Endodermal cell (in vitro differentiated cells): Measurements from ENCODE around the gene SLC39A3. TPM values are rescaled to one million over a fixed set of nuclear protein-coding genes. Genes with fewer than 3 reads are reported as not detected.

Experiments used
- DNase-seq: peaks from one replicate; pipeline ENCODE4 v3.0.0-alpha.2; 2017
- H3K27ac ChIP-seq: 2 replicates; pipeline ENCODE4 v1.5.1; 2013; ENCODE audit warnings: mild to moderate bottlenecking, low read depth, low read length, moderate library complexity
- H3K27me3 ChIP-seq: 2 replicates; pipeline ENCODE4 v1.6.1; 2013; ENCODE audit warnings: mild to moderate bottlenecking, low read length, moderate library complexity; ENCODE audit not compliant: insufficient read depth, control insufficient read depth, poor library complexity, severe bottlenecking
- H3K36me3 ChIP-seq: 2 replicates; pipeline ENCODE4 v1.7.0; 2013; ENCODE audit warnings: mild to moderate bottlenecking, low read length, moderate library complexity; ENCODE audit not compliant: control insufficient read depth, insufficient read depth
- H3K4me1 ChIP-seq: one replicate; pipeline ENCODE4 v1.7.0; 2013; ENCODE audit warnings: low read length; ENCODE audit not compliant: control insufficient read depth, insufficient read depth
- H3K4me3 ChIP-seq: 2 replicates; pipeline ENCODE4 v1.5.1; 2013; ENCODE audit warnings: mild to moderate bottlenecking, low read length, moderate library complexity
- H3K9ac ChIP-seq: 2 replicates; pipeline ENCODE4 v1.6.1; 2013; ENCODE audit warnings: mild to moderate bottlenecking, low read length, moderate library complexity; ENCODE audit not compliant: poor library complexity, severe bottlenecking; ENCODE audit errors: extremely low read depth
- H3K9me3 ChIP-seq: 2 replicates; pipeline ENCODE4 v1.6.1; 2013; ENCODE audit warnings: mild to moderate bottlenecking, low read length, moderate library complexity; ENCODE audit not compliant: control insufficient read depth
- H3K27ac Mint-ChIP-seq: 2 replicates; pipeline ENCODE4 v1.8.0; 2020; ENCODE audit warnings: mixed read lengths
- H3K27me3 Mint-ChIP-seq: 2 replicates; pipeline ENCODE4 v1.8.0; 2021; ENCODE audit warnings: mild to moderate bottlenecking, mixed read lengths; ENCODE audit not compliant: insufficient read depth
- H3K36me3 Mint-ChIP-seq: 2 replicates; pipeline ENCODE4 v1.8.0; 2020; ENCODE audit warnings: low read depth, mixed read lengths
- H3K4me1 Mint-ChIP-seq: 2 replicates; pipeline ENCODE4 v1.8.0; 2020; ENCODE audit warnings: mixed read lengths
- H3K4me3 Mint-ChIP-seq: 2 replicates; pipeline ENCODE4 v1.8.0; 2020; ENCODE audit warnings: mild to moderate bottlenecking, moderate library complexity, mixed read lengths
- H3K9me3 Mint-ChIP-seq: 2 replicates; pipeline ENCODE4 v1.8.0; 2020; ENCODE audit warnings: mild to moderate bottlenecking, mixed read lengths
- WGBS, 2 experiments: methylation state at CpG; one replicate each; pipeline versions ENCODE4 v1.1.5 to v1.1.7; 2013; ENCODE audit warnings: missing lambda C conversion rate in 2 of 2, mixed read lengths in 1 of 2; ENCODE audit not compliant: insufficient coverage in 1 of 2, insufficient read length in 1 of 2; 5-methylcytosine and 5-hydroxymethylcytosine counted together
- total RNA-seq, 2 donors: library from RNA; stranded (reverse); fragmentation: NEBNext Ultra II Directional in 1 of 2; extraction: Animal tissue kit (Norgen Biotek cat#: 25700) in 1 of 2; gene quantifications; 2 replicates in 1 of 2; 3 replicates in 1 of 2; pipeline ENCODE4 v1.2.1, GENCODE V29; 2021
- TF ChIP-seq, protein P1 (sequence below): fragments of 200-600 bp; sonication (generic); conservative IDR thresholded peaks from 2 replicates; pipeline ENCODE4 v1.5.0; 2021; ENCODE audit warnings: antibody characterized with exemption, mild to moderate bottlenecking

SLC39A3 gene
- total RNA-seq, 2 donors from 2014 or later: 25.3 to 28.6 TPM

GRCh38 chr19:2711875-2712205, 28.0 kb downstream of the SLC39A3 start:
- TF ChIP-seq, protein P1, sequence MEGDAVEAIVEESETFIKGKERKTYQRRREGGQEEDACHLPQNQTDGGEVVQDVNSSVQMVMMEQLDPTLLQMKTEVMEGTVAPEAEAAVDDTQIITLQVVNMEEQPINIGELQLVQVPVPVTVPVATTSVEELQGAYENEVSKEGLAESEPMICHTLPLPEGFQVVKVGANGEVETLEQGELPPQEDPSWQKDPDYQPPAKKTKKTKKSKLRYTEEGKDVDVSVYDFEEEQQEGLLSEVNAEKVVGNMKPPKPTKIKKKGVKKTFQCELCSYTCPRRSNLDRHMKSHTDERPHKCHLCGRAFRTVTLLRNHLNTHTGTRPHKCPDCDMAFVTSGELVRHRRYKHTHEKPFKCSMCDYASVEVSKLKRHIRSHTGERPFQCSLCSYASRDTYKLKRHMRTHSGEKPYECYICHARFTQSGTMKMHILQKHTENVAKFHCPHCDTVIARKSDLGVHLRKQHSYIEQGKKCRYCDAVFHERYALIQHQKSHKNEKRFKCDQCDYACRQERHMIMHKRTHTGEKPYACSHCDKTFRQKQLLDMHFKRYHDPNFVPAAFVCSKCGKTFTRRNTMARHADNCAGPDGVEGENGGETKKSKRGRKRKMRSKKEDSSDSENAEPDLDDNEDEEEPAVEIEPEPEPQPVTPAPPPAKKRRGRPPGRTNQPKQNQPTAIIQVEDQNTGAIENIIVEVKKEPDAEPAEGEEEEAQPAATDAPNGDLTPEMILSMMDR: no peak
- WGBS, 2 experiments: 68 to 89% methylated on average over 5 of the region's 5 CpGs
- Histone ChIP-seq H3K9me3 (peaks cover 7% of the 10 kb centered on the region), H3K4me3 (no peak overlapping the region), H3K9ac (no peak overlapping the region), H3K36me3 (no peaks in the 10 kb centered on the region), H3K27me3 (no peaks in the 10 kb centered on the region), H3K4me1 (no peaks in the 10 kb centered on the region), H3K27ac (no peak overlapping the region)
- DNase-seq: no peak
- H3K36me3 Mint-ChIP-seq: peaks cover 13% of the 10 kb centered on the region
- no peak overlapping the region for H3K27ac Mint-ChIP-seq
- peaks cover 11% of the 10 kb centered on the region for H3K27me3 Mint-ChIP-seq
- peaks cover 11% of the 10 kb centered on the region for H3K9me3 Mint-ChIP-seq
- H3K4me3 Mint-ChIP-seq: no peak overlapping the region
- H3K4me1 Mint-ChIP-seq: no peaks in the 10 kb centered on the region

DNA sequence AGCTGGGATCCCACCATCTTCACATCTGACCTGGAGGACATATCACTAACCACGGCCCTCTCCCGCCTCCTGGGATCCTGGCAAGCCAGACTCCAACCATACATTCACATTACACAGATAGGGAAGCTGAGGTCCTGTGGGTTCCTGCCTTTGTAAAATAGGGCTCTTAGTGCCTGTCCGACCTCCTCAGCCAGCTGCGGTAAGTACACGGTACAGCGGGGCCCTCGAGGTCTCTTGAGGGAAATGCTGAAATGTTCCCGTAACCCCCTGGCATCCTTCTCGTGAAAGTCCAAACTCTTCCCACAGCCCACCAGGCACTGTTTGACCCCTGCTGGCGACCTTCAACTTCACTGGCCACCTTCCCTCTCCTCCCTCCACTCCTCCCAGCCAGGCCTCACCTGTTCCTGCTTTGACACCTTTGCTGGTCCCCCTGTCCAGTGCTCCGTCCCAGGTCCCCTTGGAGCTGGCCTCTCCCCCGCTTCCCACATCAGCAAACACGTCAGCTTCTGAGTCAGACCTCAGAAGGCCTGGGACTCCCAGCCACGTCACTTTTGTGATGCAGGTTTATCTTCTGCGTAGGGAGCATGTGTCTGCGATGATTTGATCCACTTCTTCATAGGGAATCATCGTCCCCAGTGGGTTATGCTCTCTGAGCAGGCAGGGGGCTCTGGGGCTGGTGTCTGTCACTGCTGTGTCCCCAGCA, 28.5 kb downstream of the SLC39A3 start:
- Mint-ChIP-seq H3K27ac (no peak overlapping the region), H3K9me3 (peaks cover 11% of the 10 kb centered on the region), H3K27me3 (peaks cover 11% of the 10 kb centered on the region), H3K4me3 (no peak overlapping the region), H3K4me1 (no peaks in the 10 kb centered on the region), H3K36me3 (peaks cover 11% of the 10 kb centered on the region)
- no peak for DNase-seq
- no peak overlapping the region for H3K4me3 ChIP-seq
- no peaks in the 10 kb centered on the region for H3K4me1 ChIP-seq
- no peaks in the 10 kb centered on the region for H3K27me3 ChIP-seq
- H3K9ac ChIP-seq: no peak overlapping the region
- no peaks in the 10 kb centered on the region for H3K36me3 ChIP-seq
- TF ChIP-seq, protein P1: no peak
- 76 to 81% methylated on average over 15 to 17 of the region's 17 CpGs for WGBS, 2 experiments
- no peak overlapping the region for H3K27ac ChIP-seq
- peaks cover 7% of the 10 kb centered on the region for H3K9me3 ChIP-seq

DNA sequence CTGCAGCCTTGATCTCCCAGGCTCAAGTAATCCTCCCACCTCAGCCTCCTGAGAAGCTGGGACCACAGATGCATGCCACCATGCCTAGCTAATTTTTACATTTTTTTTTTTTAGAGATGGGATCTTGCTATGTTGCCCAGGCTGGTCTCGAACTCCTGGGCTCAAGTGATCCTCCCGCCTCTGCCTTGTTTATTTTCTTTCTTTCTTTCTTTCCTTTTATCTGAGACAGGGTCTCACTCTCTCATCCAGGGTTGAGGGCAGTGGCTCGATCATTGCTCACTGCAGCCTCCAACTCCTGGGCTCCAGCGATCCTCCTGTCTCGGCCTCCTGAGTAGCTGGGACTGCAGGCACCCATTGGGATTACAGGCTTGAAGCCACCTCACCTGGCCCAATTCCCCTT, 33.6 kb downstream of the SLC39A3 start:
- H3K36me3 Mint-ChIP-seq: no peaks in the 10 kb centered on the region
- Histone ChIP-seq H3K4me3 (no peak overlapping the region), H3K9ac (no peak overlapping the region), H3K27ac (no peak overlapping the region), H3K4me1 (no peaks in the 10 kb centered on the region), H3K27me3 (peaks cover 9% of the 10 kb centered on the region), H3K36me3 (no peaks in the 10 kb centered on the region), H3K9me3 (no peaks in the 10 kb centered on the region)
- TF ChIP-seq, protein P1: no peak
- no peaks in the 10 kb centered on the region for H3K4me1 Mint-ChIP-seq
- WGBS, 2 experiments: 89 to 90% methylated on average over 5 of the region's 5 CpGs
- no peak for DNase-seq
- H3K4me3 Mint-ChIP-seq: no peak overlapping the region
- no peak overlapping the region for H3K27ac Mint-ChIP-seq
- H3K27me3 Mint-ChIP-seq: peaks cover 11% of the 10 kb centered on the region
- no peaks in the 10 kb centered on the region for H3K9me3 Mint-ChIP-seq
